ENCODE data around the gene CCDC85B. TPM values are rescaled to one million over a fixed set of nuclear protein-coding genes. Genes with fewer than 3 reads are reported as not detected.

CCDC85B gene
- total RNA-seq, 1 experiment from 2014 or later = 14.7 TPM

DNA sequence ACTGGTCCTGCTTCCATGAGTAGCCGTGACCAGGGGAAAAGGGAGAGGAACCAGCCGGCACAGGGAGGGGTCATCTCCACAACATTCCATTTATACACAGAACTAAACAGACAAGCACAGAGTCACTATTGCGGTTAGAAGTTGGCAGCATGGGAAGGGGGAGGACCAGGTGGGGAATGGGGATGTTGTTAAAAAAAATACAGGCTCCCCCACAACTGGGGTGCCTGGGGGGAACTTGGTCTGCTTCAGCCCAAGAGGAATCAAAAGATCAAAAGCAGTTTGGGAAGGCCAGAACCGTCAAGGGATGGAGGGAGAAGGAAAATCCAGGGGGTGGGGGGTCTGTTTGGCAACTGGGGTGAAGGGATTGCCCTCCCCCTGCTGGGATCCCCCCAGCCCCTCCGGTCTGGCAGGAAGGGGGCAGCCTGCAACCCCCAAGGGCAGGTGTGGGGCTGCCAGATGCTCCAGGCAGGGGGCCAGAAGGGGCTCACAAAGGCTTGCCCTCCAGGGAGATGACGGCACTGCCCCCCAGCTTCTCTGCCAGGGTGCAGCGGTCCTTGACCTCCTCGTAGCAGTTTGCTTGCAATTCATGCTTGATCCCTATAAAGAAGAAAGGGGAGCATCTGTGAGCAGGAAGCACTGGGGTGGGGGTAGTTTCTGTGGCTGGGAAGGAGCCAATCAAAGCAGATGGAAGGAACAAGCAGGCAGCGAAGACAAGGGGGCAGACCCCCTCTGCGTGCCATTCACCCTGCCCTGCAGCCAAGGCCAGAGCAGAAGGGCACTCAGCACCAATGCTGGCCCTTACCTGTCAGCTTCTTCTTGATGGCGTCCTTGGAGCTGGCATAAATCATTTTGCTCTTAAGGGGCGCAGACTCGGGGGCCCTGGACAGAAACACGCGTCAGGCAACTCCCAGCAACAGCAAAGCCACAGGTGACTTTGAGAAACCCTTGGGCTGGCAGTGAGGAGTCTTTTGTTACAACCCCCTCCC, 35.3 kb upstream of the CCDC85B start:
- H3K36me3 Mint-ChIP-seq (ENCODE audit: insufficient read depth, unreplicated experiment) = peaks cover 91% of the 10 kb centered on the region
- ChIA-PET CTCF (interaction anchor here (0.6 to 1.0 kb wide), 3 partner anchors 28 to 111 kb away, joined by 3 to 9 read pairs (median 6); partner anchors contain the start of gene FIBP), POLR2A (interaction anchor here (0.6 kb wide), 1 partner anchor 147 kb away, joined by 5 read pairs; the partner anchor contains the start of genes BANF1 and EIF1AD)
- TF ChIP-seq, protein P1, sequence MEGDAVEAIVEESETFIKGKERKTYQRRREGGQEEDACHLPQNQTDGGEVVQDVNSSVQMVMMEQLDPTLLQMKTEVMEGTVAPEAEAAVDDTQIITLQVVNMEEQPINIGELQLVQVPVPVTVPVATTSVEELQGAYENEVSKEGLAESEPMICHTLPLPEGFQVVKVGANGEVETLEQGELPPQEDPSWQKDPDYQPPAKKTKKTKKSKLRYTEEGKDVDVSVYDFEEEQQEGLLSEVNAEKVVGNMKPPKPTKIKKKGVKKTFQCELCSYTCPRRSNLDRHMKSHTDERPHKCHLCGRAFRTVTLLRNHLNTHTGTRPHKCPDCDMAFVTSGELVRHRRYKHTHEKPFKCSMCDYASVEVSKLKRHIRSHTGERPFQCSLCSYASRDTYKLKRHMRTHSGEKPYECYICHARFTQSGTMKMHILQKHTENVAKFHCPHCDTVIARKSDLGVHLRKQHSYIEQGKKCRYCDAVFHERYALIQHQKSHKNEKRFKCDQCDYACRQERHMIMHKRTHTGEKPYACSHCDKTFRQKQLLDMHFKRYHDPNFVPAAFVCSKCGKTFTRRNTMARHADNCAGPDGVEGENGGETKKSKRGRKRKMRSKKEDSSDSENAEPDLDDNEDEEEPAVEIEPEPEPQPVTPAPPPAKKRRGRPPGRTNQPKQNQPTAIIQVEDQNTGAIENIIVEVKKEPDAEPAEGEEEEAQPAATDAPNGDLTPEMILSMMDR (IDR thresholded peaks at IDR 0.05; ENCODE audit: insufficient read depth in 1 of 2, low read depth in 1 of 2, low read length in 1 of 2, severe bottlenecking in 1 of 2, unreplicated experiment in 1 of 2) = no peak
- intact Hi-C loops (cut with micrococcal nuclease; ENCODE audit: unreplicated experiment) = loop anchor here (5.0 kb wide), 1 partner anchor 203 kb away; no protein-coding TSS in a partner anchor
- H3K27me3 Mint-ChIP-seq (ENCODE audit: insufficient read depth, unreplicated experiment) = no peaks in the 10 kb centered on the region
- TSS peak; percentile 45 for BruUV-seq (replicated peaks)
- H3K27ac Mint-ChIP-seq (ENCODE audit: unreplicated experiment) = peak overlapping the region; percentile 64
- Histone ChIP-seq H3K4me1 (peaks cover 11% of the 10 kb centered on the region), H3K4me3 (ENCODE audit: low read depth, low read length) (no peak overlapping the region), H3K36me3 (ENCODE audit: control insufficient read depth, insufficient read depth, low read length) (peaks cover 12% of the 10 kb centered on the region; the same call in 1 of the 2 replicates), H3K9me3 (0 out of 2 replicates have a peak, but pooled peaks cover 3% of the 10 kb centered on the region), H3K27me3 (replicated peaks; ENCODE audit: control insufficient read depth, insufficient read depth, low read length) (no peaks in the 10 kb centered on the region)
- H3K9me3 Mint-ChIP-seq (ENCODE audit: unreplicated experiment) = no peaks in the 10 kb centered on the region
- peak overlapping the region; percentile 68 for H3K4me3 Mint-ChIP-seq (ENCODE audit: unreplicated experiment)
- DNase-seq = peak in 1 of 2 experiments; percentile 29
- H3K4me1 Mint-ChIP-seq (ENCODE audit: low read depth, unreplicated experiment) = peaks cover 38% of the 10 kb centered on the region

DNA sequence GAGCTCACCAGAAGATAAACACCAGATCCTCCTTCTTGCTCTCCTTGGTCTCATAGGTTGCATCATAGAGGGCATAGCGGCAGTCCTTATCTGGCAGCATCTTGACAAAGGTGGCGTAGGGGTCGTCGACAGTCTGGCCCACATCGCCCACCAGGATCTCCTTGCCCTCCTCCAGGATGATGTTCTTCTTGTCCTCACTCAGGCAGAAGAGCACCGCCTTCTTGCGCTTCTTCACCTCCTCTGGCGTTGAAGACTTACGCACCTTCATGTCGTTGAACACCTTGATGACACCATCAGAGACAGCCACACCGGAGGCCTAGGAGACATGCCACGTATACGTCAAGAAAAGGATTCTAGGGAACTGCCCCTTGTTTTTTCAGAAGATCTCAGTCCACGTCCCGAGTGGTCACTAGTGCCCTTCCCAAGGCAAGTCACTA, 34.5 kb upstream of the CCDC85B start:
- BruUV-seq (replicated peaks) = no TSS peak
- Mint-ChIP-seq H3K36me3 (ENCODE audit: insufficient read depth, unreplicated experiment) (peaks cover 94% of the 10 kb centered on the region), H3K4me3 (ENCODE audit: unreplicated experiment) (peak overlapping the region; percentile 97), H3K27ac (ENCODE audit: unreplicated experiment) (peak overlapping the region; percentile 71), H3K4me1 (ENCODE audit: low read depth, unreplicated experiment) (peaks cover 40% of the 10 kb centered on the region), H3K9me3 (ENCODE audit: unreplicated experiment) (no peaks in the 10 kb centered on the region), H3K27me3 (ENCODE audit: insufficient read depth, unreplicated experiment) (no peaks in the 10 kb centered on the region)
- Histone ChIP-seq H3K4me1 (peaks cover 7% of the 10 kb centered on the region; the same call in 1 of the 2 replicates), H3K27me3 (replicated peaks; ENCODE audit: control insufficient read depth, insufficient read depth, low read length) (no peaks in the 10 kb centered on the region), H3K36me3 (ENCODE audit: control insufficient read depth, insufficient read depth, low read length) (peaks cover 12% of the 10 kb centered on the region; the same call in 1 of the 2 replicates), H3K9me3 (0 out of 2 replicates have a peak, but pooled peaks cover 3% of the 10 kb centered on the region), H3K4me3 (ENCODE audit: low read depth, low read length) (peak overlapping the region; percentile 95; the same call in 1 of the 2 replicates)
- CTCF ChIA-PET = no interaction called here
- intact Hi-C loops (cut with micrococcal nuclease; ENCODE audit: unreplicated experiment) = loop anchor here (5.0 kb wide), 1 partner anchor 204 kb away; no protein-coding TSS in a partner anchor
- TF ChIP-seq, protein P1 (IDR thresholded peaks at IDR 0.05; ENCODE audit: insufficient read depth in 1 of 2, low read depth in 1 of 2, low read length in 1 of 2, severe bottlenecking in 1 of 2, unreplicated experiment in 1 of 2) = no peak
- peak in 1 of 2 experiments; percentile 27 for DNase-seq
- POLR2A ChIA-PET = no interaction called here

Measured in Caco-2 (cell line).